ENCODE data around the gene CFAP77.

CFAP77 gene

GRCh38 chr9:132503116-132503515, 93.1 kb downstream of the CFAP77 start:
- no peak for DNase-seq (ENCODE audit: low read depth)
- TF ChIP-seq MYC (IDR thresholded peaks at IDR 0.05; ENCODE audit: low read depth, low read length): no peak
- TF ChIP-seq POLR2A (IDR thresholded peaks at IDR 0.05; ENCODE audit: extremely low read depth, insufficient read length): no peak
- no peak for TF ChIP-seq MAX (IDR thresholded peaks at IDR 0.05; ENCODE audit: low read depth, low read length)
- no peak for TF ChIP-seq CTCF (IDR thresholded peaks at IDR 0.05; ENCODE audit: low read depth, low read length)
- H3K4me3 ChIP-seq (ENCODE audit: low read depth, low read length): no peak overlapping the region

- TF ChIP-seq MAX (IDR thresholded peaks at IDR 0.05; ENCODE audit: low read depth, low read length): no peak
- TF ChIP-seq POLR2A (IDR thresholded peaks at IDR 0.05; ENCODE audit: extremely low read depth, insufficient read length): no peak
- TF ChIP-seq MYC (IDR thresholded peaks at IDR 0.05; ENCODE audit: low read depth, low read length): no peak
- no peak for TF ChIP-seq CTCF (IDR thresholded peaks at IDR 0.05; ENCODE audit: low read depth, low read length)
- no peak overlapping the region for H3K4me3 ChIP-seq (ENCODE audit: low read depth, low read length)
- DNase-seq (ENCODE audit: low read depth): no peak
These were observed 94.5 kb downstream of the CFAP77 start for GRCh38 chr9:132504488-132504887.

- TF ChIP-seq POLR2A (IDR thresholded peaks at IDR 0.05; ENCODE audit: extremely low read depth, insufficient read length): no peak
- no peak for TF ChIP-seq CTCF (IDR thresholded peaks at IDR 0.05; ENCODE audit: low read depth, low read length)
- TF ChIP-seq MYC (IDR thresholded peaks at IDR 0.05; ENCODE audit: low read depth, low read length): no peak
- TF ChIP-seq MAX (IDR thresholded peaks at IDR 0.05; ENCODE audit: low read depth, low read length): no peak
- no peak overlapping the region for H3K4me3 ChIP-seq (ENCODE audit: low read depth, low read length)
- DNase-seq (ENCODE audit: low read depth): no peak
These were observed 96.1 kb downstream of the CFAP77 start for GRCh38 chr9:132505991-132506655.

GRCh38 chr9:132506977-132507669, 97.1 kb downstream of the CFAP77 start:
- no peak overlapping the region for H3K4me3 ChIP-seq (ENCODE audit: low read depth, low read length)
- no peak for TF ChIP-seq MYC (IDR thresholded peaks at IDR 0.05; ENCODE audit: low read depth, low read length)
- no peak for TF ChIP-seq MAX (IDR thresholded peaks at IDR 0.05; ENCODE audit: low read depth, low read length)
- no peak for TF ChIP-seq POLR2A (IDR thresholded peaks at IDR 0.05; ENCODE audit: extremely low read depth, insufficient read length)
- TF ChIP-seq CTCF (IDR thresholded peaks at IDR 0.05; ENCODE audit: low read depth, low read length): no peak
- DNase-seq (ENCODE audit: low read depth): no peak

- H3K4me3 ChIP-seq (ENCODE audit: low read depth, low read length): no peak overlapping the region
- TF ChIP-seq POLR2A (IDR thresholded peaks at IDR 0.05; ENCODE audit: extremely low read depth, insufficient read length): no peak
- no peak for TF ChIP-seq MYC (IDR thresholded peaks at IDR 0.05; ENCODE audit: low read depth, low read length)
- TF ChIP-seq CTCF (IDR thresholded peaks at IDR 0.05; ENCODE audit: low read depth, low read length): peak; percentile 67
- TF ChIP-seq MAX (IDR thresholded peaks at IDR 0.05; ENCODE audit: low read depth, low read length): peak; percentile 60; the same call in 1 of the 2 replicates
These were observed 97.9 kb downstream of the CFAP77 start for GRCh38 chr9:132507670-132508469.

More at GRCh38 chr9:132507670-132508469, 97.9 kb downstream of the CFAP77 start:
- DNase-seq (ENCODE audit: low read depth): peak; percentile 73

Measured in NB4 (cell line).